ENCODE data around the gene ZMAT5. TPM values are rescaled to one million over a fixed set of nuclear protein-coding genes. Genes with fewer than 3 reads are reported as not detected.

The ZMAT5 gene
- total RNA-seq, 2 experiments from 2014 or later: 19.4 to 20.6 TPM

DNA sequence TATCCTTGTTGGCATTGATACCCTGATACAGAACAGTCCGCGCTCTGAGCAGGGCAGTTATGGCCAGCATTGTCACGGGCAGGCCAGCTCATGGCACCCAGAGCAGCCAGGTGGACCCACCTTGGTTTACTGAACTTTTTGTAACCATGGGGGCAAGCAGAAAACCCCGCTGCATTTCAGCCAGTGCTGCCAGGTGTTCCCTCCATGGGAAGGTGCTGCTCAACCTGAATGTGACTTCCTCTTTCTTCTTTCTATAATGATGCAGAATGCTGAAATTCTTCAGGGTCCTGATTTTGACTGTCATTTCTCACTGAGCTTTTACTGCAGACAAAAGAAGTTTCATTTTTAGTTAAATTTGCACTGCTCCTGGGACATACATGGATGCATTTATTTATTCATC is 82.6 kb downstream of the ZMAT5 start:
- Mint-ChIP-seq H3K9me3 (no peaks in the 10 kb centered on the region), H3K4me1 (no peaks in the 10 kb centered on the region), H3K27ac (no peak overlapping the region), H3K27me3 (no peaks in the 10 kb centered on the region), H3K4me3 (no peak overlapping the region), H3K36me3 (peaks cover 10% of the 10 kb centered on the region)
- DNase-seq (no peak), ATAC-seq (ENCODE audit: low read depth) (no peak)
- POLR2A ChIA-PET: no interaction called here

DNA sequence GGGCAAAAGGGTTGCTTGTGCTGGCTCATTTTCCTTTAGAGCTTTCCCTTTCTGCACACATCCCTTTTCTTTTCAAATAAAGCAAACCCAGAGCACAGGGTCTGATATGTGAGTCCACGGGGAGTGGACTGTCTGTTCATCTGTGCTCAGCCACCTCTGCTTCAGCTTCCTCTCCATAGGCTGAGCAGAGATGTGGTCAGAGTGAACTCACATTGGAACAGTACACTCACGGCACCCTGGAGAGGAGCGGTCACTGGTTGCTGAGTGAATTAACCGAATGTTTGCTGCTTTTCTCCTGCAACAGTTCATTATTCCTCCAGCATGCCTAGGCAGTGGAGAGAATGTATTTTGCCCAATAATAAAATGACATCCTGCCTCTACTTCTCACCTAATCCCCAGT is 83.3 kb downstream of the ZMAT5 start:
- peaks cover 10% of the 10 kb centered on the region for H3K36me3 Mint-ChIP-seq
- no peak for DNase-seq
- H3K27me3 Mint-ChIP-seq: no peaks in the 10 kb centered on the region
- H3K27ac Mint-ChIP-seq: no peak overlapping the region
- H3K4me1 Mint-ChIP-seq: no peaks in the 10 kb centered on the region
- no peak overlapping the region for H3K4me3 Mint-ChIP-seq
- H3K9me3 Mint-ChIP-seq: no peaks in the 10 kb centered on the region
- no peak for ATAC-seq (ENCODE audit: low read depth)
- POLR2A ChIA-PET: interaction anchor here (0.6 kb wide), 1 partner anchor 340 kb away, joined by 3 read pairs; no protein-coding TSS in a partner anchor

Other genes with a start within 250 kb of the ZMAT5 start
- gene THOC5, start 213.2 kb downstream of the ZMAT5 start, total RNA-seq: 10 to 100 TPM; 57.8 to 58.9 TPM
- gene NIPSNAP1, start 185.9 kb downstream of the ZMAT5 start, total RNA-seq: 10 to 100 TPM; 43.9 to 49.2 TPM
- 10 to 100 TPM; 41.3 to 43.4 TPM for gene NF2, start 163.4 kb downstream of the ZMAT5 start, total RNA-seq
- gene CABP7, start 47.0 kb downstream of the ZMAT5 start, total RNA-seq: under 1 TPM in 1 of 2 experiments, not detected in 1; 0.09 TPM
- gene UQCR10, start 362 bp upstream of the ZMAT5 start, total RNA-seq: 10 to 100 TPM; 83.6 to 84.2 TPM
- gene ASCC2, start 71.3 kb upstream of the ZMAT5 start, total RNA-seq: 10 to 100 TPM; 88.6 to 91.5 TPM
- 10 to 100 TPM; 33.9 to 40.8 TPM for gene MTMR3, start 116.2 kb upstream of the ZMAT5 start, total RNA-seq